Body of pancreas (tissue), 4 donors: Measurements from ENCODE around the gene RGS16.

Experiments used
- POLR2A ChIP-seq, 3 donors: fragments of 450-650 bp; IDR thresholded peaks; one replicate each; pipeline ENCODE4 v1.6.1; 2016; ENCODE audit warnings: antibody characterized with exemption in 3 of 3, mild to moderate bottlenecking in 2 of 3
- TF ChIP-seq, protein P1 (sequence below), 7 experiments: fragments of 450-650 bp in 4 of 7; fragments of 200-600 bp in 3 of 7; sonication (generic) in 3 of 7; IDR thresholded peaks; one replicate each; pipeline ENCODE4 v1.5.1; 2016 to 2019; ENCODE audit warnings: antibody characterized with exemption in 7 of 7

DNA sequence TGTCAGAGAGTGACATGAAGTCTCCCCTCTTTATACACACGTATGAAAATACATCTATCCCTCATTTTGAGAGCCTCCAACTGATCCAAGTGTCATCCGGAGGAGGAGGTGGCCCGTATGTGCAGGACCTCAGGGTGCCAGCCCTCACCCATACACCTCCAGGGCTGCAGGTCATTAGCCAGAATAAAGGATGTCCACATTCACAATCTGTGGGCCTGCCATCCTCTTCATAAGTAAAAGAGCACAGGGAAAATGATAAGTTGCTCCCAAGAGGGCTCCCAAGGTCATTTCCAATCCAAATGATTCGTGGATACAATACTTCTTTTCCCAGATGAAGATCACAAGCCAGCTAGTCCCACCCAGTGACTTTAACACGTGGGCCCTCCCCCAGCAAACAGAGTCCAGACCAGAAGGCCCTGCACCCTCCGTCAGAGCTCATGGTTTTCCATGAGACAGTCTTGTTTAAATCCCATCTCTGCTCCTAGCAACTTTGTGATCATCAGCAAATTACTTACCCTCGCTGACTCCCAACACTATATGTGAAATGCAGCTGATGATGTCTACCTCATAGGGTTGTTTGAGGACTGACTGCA, 43.7 kb downstream of the RGS16 start:
- TF ChIP-seq, protein P1, sequence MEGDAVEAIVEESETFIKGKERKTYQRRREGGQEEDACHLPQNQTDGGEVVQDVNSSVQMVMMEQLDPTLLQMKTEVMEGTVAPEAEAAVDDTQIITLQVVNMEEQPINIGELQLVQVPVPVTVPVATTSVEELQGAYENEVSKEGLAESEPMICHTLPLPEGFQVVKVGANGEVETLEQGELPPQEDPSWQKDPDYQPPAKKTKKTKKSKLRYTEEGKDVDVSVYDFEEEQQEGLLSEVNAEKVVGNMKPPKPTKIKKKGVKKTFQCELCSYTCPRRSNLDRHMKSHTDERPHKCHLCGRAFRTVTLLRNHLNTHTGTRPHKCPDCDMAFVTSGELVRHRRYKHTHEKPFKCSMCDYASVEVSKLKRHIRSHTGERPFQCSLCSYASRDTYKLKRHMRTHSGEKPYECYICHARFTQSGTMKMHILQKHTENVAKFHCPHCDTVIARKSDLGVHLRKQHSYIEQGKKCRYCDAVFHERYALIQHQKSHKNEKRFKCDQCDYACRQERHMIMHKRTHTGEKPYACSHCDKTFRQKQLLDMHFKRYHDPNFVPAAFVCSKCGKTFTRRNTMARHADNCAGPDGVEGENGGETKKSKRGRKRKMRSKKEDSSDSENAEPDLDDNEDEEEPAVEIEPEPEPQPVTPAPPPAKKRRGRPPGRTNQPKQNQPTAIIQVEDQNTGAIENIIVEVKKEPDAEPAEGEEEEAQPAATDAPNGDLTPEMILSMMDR (IDR thresholded peaks at IDR 0.05) = no peak
- TF ChIP-seq POLR2A (IDR thresholded peaks at IDR 0.05) = no peak
